IMR-90 (cell line): Measurements from ENCODE around the gene ALDOC. TPM values are rescaled to one million over a fixed set of nuclear protein-coding genes. Genes with fewer than 3 reads are reported as not detected.

Source experiments
- ATAC-seq: fragments of 200-7000 bp; cut with Tn5 transposase; 2 replicates; pipeline ENCODE4 v1.9.1; 2020; ENCODE audit warnings: low read depth, mild to moderate bottlenecking, moderate library complexity
- BruUV-seq: library from RNA; stranded (reverse); fragments of 400-500 nt; replicated peaks from 2 replicates; lab custom pipeline; 2021; lab: Mats Ljungman, UMichigan
- CTCF ChIA-PET: fragments of 300-600 bp; formaldehyde crosslinking; extraction: SDS; loops from one replicate; lab custom pipeline; 2021; ENCODE audit warnings: antibody characterized with exemption; lab: Yijun Ruan, JAX
- POLR2A ChIA-PET: fragments of 300-600 bp; sonication (Branson Sonifier 250); formaldehyde crosslinking; loops from one replicate; lab custom pipeline; 2022; ENCODE audit warnings: antibody characterized with exemption; ENCODE audit not compliant: unreplicated experiment; lab: Charles Lee
- DNase-seq: peaks from one replicate; pipeline ENCODE4 v3.0.0; 2013
- H2AFZ ChIP-seq: replicated peaks from 2 replicates; pipeline ENCODE3; 2013; ENCODE audit warnings: low read length, mild to moderate bottlenecking; ENCODE audit not compliant: poor library complexity
- H2AK5ac ChIP-seq: 2 replicates; pipeline ENCODE4 v1.6.1; 2013; ENCODE audit warnings: low read depth, low read length, inconsistent platforms
- H2AK9ac ChIP-seq: replicated peaks from 2 replicates; pipeline ENCODE3; 2013; ENCODE audit warnings: mild to moderate bottlenecking, low read depth, low read length, moderate library complexity; ENCODE audit not compliant: poor library complexity
- H2BK120ac ChIP-seq: 2 replicates; pipeline ENCODE4 v1.6.1; 2013; ENCODE audit warnings: low read depth, low read length, inconsistent platforms
- H2BK15ac ChIP-seq: 3 replicates; pipeline ENCODE4 v1.6.1; 2013; ENCODE audit warnings: low read depth, low read length, inconsistent platforms
- H2BK20ac ChIP-seq: 2 replicates; pipeline ENCODE4 v1.6.1; 2013; ENCODE audit warnings: low read depth, mild to moderate bottlenecking, inconsistent platforms, low read length, moderate library complexity
- H2BK5ac ChIP-seq: 2 replicates; pipeline ENCODE4 v1.6.1; 2013; ENCODE audit warnings: mild to moderate bottlenecking, low read depth, low read length, inconsistent platforms; ENCODE audit not compliant: poor library complexity, severe bottlenecking
- H3K14ac ChIP-seq: replicated peaks from 2 replicates; pipeline ENCODE4 v1.6.1; 2013; ENCODE audit warnings: low read depth, low read length, inconsistent platforms
- H3K18ac ChIP-seq: 2 replicates; pipeline ENCODE4 v1.6.1; 2013; ENCODE audit warnings: low read depth, low read length, control low read depth
- H3K23ac ChIP-seq: 2 replicates; pipeline ENCODE4 v1.6.1; 2013; ENCODE audit warnings: low read depth, low read length, inconsistent platforms
- H3K27ac ChIP-seq: 2 replicates; pipeline ENCODE4 v1.5.1; 2013; ENCODE audit warnings: mild to moderate bottlenecking, control low read depth, low read length; ENCODE audit not compliant: insufficient read depth
- H3K27me3 ChIP-seq: 2 replicates; pipeline ENCODE4 v1.6.1; 2013; ENCODE audit warnings: low read length; ENCODE audit not compliant: control insufficient read depth, insufficient read depth
- H3K36me3 ChIP-seq: 2 replicates; pipeline ENCODE4 v1.6.1; 2013; ENCODE audit warnings: low read length, mixed read lengths; ENCODE audit not compliant: control insufficient read depth, insufficient read depth
- H3K4ac ChIP-seq: 2 replicates; pipeline ENCODE4 v1.6.1; 2013; ENCODE audit warnings: low read depth, low read length, inconsistent platforms
- H3K4me1 ChIP-seq: 2 replicates; pipeline ENCODE4 v1.6.1; 2013; ENCODE audit warnings: low read length, mixed read lengths; ENCODE audit not compliant: control insufficient read depth, insufficient read depth
- H3K4me2 ChIP-seq: 2 replicates; pipeline ENCODE4 v1.6.1; 2013; ENCODE audit warnings: low read depth, mild to moderate bottlenecking, control low read depth, low read length, moderate library complexity
- H3K4me3 ChIP-seq: 2 replicates; pipeline ENCODE4 v1.5.1; 2013; ENCODE audit warnings: low read depth, mild to moderate bottlenecking, control low read depth, low read length, moderate library complexity; ENCODE audit not compliant: insufficient read depth
- H3K56ac ChIP-seq: 2 replicates; pipeline ENCODE4 v1.6.1; 2013; ENCODE audit warnings: low read length, inconsistent platforms; ENCODE audit not compliant: insufficient read depth; ENCODE audit errors: extremely low read depth
- H3K79me1 ChIP-seq, 2 experiments: 2 replicates each; pipeline ENCODE4 v1.6.1; 2013; ENCODE audit warnings: low read length in 2 of 2, inconsistent platforms in 1 of 2, low read depth in 1 of 2
- H3K9ac ChIP-seq: 2 replicates; pipeline ENCODE4 v1.6.1; 2013; ENCODE audit warnings: low read depth, low read length, control low read depth
- H3K9me1 ChIP-seq: 2 replicates; pipeline ENCODE4 v1.6.1; 2013; ENCODE audit warnings: low read length, inconsistent platforms; ENCODE audit not compliant: insufficient read depth
- H3K9me3 ChIP-seq: 2 replicates; pipeline ENCODE4 v1.6.1; 2013; ENCODE audit warnings: low read length; ENCODE audit not compliant: control insufficient read depth, insufficient read depth
- H4K20me1 ChIP-seq: 2 replicates; pipeline ENCODE4 v1.6.1; 2013; ENCODE audit warnings: low read length, inconsistent platforms; ENCODE audit not compliant: insufficient read depth
- H4K5ac ChIP-seq: 2 replicates; pipeline ENCODE4 v1.6.1; 2013; ENCODE audit warnings: mild to moderate bottlenecking, low read depth, low read length, control low read depth
- H4K8ac ChIP-seq, 2 experiments: 2 replicates each; pipeline ENCODE4 v1.6.1; 2013; ENCODE audit warnings: low read depth in 2 of 2, low read length in 2 of 2, control low read depth in 1 of 2, inconsistent platforms in 1 of 2
- H4K91ac ChIP-seq: 2 replicates; pipeline ENCODE4 v1.6.1; 2013; ENCODE audit warnings: low read depth, low read length, inconsistent platforms; ENCODE audit not compliant: insufficient read depth
- BHLHE40 ChIP-seq: fragments of 150-350 bp; IDR thresholded peaks from 2 replicates; pipeline ENCODE4 v1.6.1; 2016; ENCODE audit warnings: mild to moderate bottlenecking, low read depth, low read length
- CEBPB ChIP-seq: IDR thresholded peaks from 2 replicates; pipeline ENCODE4 v1.6.1; 2012; ENCODE audit warnings: low read depth, low read length, improper control_type of control experiment
- CTCF ChIP-seq: conservative IDR thresholded peaks from 2 replicates; pipeline ENCODE4 v1.5.1; 2012; ENCODE audit warnings: mild to moderate bottlenecking, low read depth, low read length, improper control_type of control experiment
- ELK1 ChIP-seq: fragments of 150-350 bp; IDR thresholded peaks from 2 replicates; pipeline ENCODE4 v1.6.1; 2016; ENCODE audit warnings: low read depth, mild to moderate bottlenecking, low read length, moderate library complexity, borderline replicate concordance
- FOS ChIP-seq: fragments of 150-350 bp; IDR thresholded peaks from 2 replicates; pipeline ENCODE4 v1.6.1; 2016; ENCODE audit warnings: low read depth, low read length
- MAFK ChIP-seq: IDR thresholded peaks from 2 replicates; pipeline ENCODE4 v1.6.1; 2012; ENCODE audit warnings: low read depth, low read length, improper control_type of control experiment
- MAZ ChIP-seq: IDR thresholded peaks from 2 replicates; pipeline ENCODE4 v1.6.1; 2012; ENCODE audit warnings: low read depth, mild to moderate bottlenecking, low read length, improper control_type of control experiment, moderate library complexity, borderline replicate concordance
- MXI1 ChIP-seq: IDR thresholded peaks from 2 replicates; pipeline ENCODE4 v1.6.1; 2012; ENCODE audit warnings: low read depth, mild to moderate bottlenecking, low read length, moderate library complexity, borderline replicate concordance
- NFE2L2 ChIP-seq: fragments of 150-350 bp; IDR thresholded peaks from 2 replicates; pipeline ENCODE4 v1.6.1; 2016; ENCODE audit warnings: low read depth, mild to moderate bottlenecking, low read length
- POLR2A ChIP-seq: IDR thresholded peaks from 2 replicates; pipeline ENCODE4 v1.6.1; 2012; ENCODE audit warnings: mild to moderate bottlenecking, low read depth, low read length
- RAD21 ChIP-seq: IDR thresholded peaks from 2 replicates; pipeline ENCODE4 v1.6.1; 2012; ENCODE audit warnings: low read length, improper control_type of control experiment
- RCOR1 ChIP-seq: IDR thresholded peaks from 2 replicates; pipeline ENCODE4 v1.6.1; 2012; ENCODE audit warnings: mild to moderate bottlenecking, low read length, improper control_type of control experiment; ENCODE audit not compliant: insufficient replicate concordance
- RFX5 ChIP-seq: IDR thresholded peaks from 2 replicates; pipeline ENCODE4 v1.8.0; 2012; ENCODE audit warnings: low read depth, mild to moderate bottlenecking, low read length, moderate library complexity
- SMC3 ChIP-seq: fragments of 150-350 bp; IDR thresholded peaks from 2 replicates; pipeline ENCODE4 v1.6.1; 2016; ENCODE audit warnings: low read depth, mild to moderate bottlenecking, antibody characterized with exemption, low read length, moderate library complexity
- USF2 ChIP-seq: fragments of 150-350 bp; IDR thresholded peaks from 2 replicates; pipeline ENCODE4 v1.6.1; 2017; ENCODE audit warnings: mild to moderate bottlenecking, antibody characterized with exemption, low read length, low read depth
- WGBS, 2 experiments: methylation state at CpG; one replicate each; pipeline versions ENCODE4 v1.1.5 to v1.1.7; 2013; ENCODE audit warnings: missing lambda C conversion rate in 2 of 2; ENCODE audit not compliant: insufficient read length in 1 of 2; ENCODE audit errors: extremely low coverage in 2 of 2; 5-methylcytosine and 5-hydroxymethylcytosine counted together
- dilution Hi-C: fragments of 300-500 bp; cut with HindIII; formaldehyde crosslinking; loops from one replicate; pipeline ENCODE4 v1.14.3; 2018; ENCODE audit warnings: low sequenced_read_pairs; ENCODE audit not compliant: unreplicated experiment
- in situ Hi-C: fragments of 300-500 bp; cut with MboI; formaldehyde crosslinking; loops from 3 replicates; pipeline ENCODE4 v1.14.3; 2019; ENCODE audit warnings: low sequenced_read_pairs, inconsistent platforms, mixed read lengths
- intact Hi-C: fragments of 100-400 bp; cut with micrococcal nuclease; formaldehyde crosslinking; loops from 2 replicates; pipeline ENCODE4 v1.10.0; 2022
- polyA plus RNA-seq, 3 experiments: library from polyadenylated mRNA; depleted of rRNA; stranded (reverse); fragments of >200 nt; gene quantifications; 2 replicates each; pipeline ENCODE4 v1.2.3, GENCODE V29; 2012; ENCODE audit warnings: low replicate concordance in 1 of 3
- total RNA-seq: library from RNA; depleted of rRNA; stranded (reverse); fragments of >200 nt; gene quantifications from 2 replicates; pipeline ENCODE4 v1.2.3, GENCODE V29; 2012

Gene ALDOC
- total and polyA plus RNA-seq, 2 of the 4 experiments (the other 2 are of a cell fraction), result 47.0 to 69.7 TPM

- dilution Hi-C loops, result no loop called here
- no peaks in the 10 kb centered on the region for H3K27me3 ChIP-seq
- peaks cover 10% of the 10 kb centered on the region; the same call in 1 of the 2 replicates for H3K9me1 ChIP-seq
- no peak overlapping the region for H2AK9ac ChIP-seq
- H3K4me1 ChIP-seq, result peaks cover 6% of the 10 kb centered on the region
- no peak overlapping the region for H3K9ac ChIP-seq
- in situ Hi-C loops, result no loop called here
- no peak overlapping the region for H2BK120ac ChIP-seq
- no peak overlapping the region for H4K91ac ChIP-seq
- H4K5ac ChIP-seq, result no peak overlapping the region
- H3K4me2 ChIP-seq, result peak overlapping the region; percentile 85
- H2BK20ac ChIP-seq, result no peak overlapping the region
- no peak for ATAC-seq
- ChIA-PET CTCF (interaction anchor here (0.5 to 0.8 kb wide), 2 partner anchors 19 to 119 kb away, joined by 3 to 5 read pairs; partner anchors contain the start of gene PIGS), POLR2A (no interaction called here)
- H2BK5ac ChIP-seq, result no peak overlapping the region
- WGBS, 2 experiments, result 80% methylated on average over 1 of the region's 5 CpGs; no CpG with 5 or more reads in 1 of the 2 experiments
- H2AFZ ChIP-seq, result peak overlapping the region; percentile 88
- peaks cover 14 to 27% of the 10 kb centered on the region in 2 experiments for H3K79me1 ChIP-seq
- DNase-seq, result no peak
- peak overlapping the region; percentile 74 for H3K14ac ChIP-seq
- H2AK5ac ChIP-seq, result peak overlapping the region; percentile 54; the same call in 1 of the 2 replicates
- TF ChIP-seq RAD21 (no peak), BHLHE40 (no peak), MXI1 (no peak), RCOR1 (no peak), MAFK (no peak), ELK1 (no peak), USF2 (no peak), FOS (no peak), CEBPB (no peak), CTCF (no peak), MAZ (no peak), POLR2A (no peak), NFE2L2 (no peak), RFX5 (no peak), SMC3 (no peak)
- H3K23ac ChIP-seq, result no peak overlapping the region; the same call in 1 of the 2 replicates
- H4K8ac ChIP-seq, result peak overlapping the region; percentile 9 to 69; a peak in 1 of 4 replicates
- intact Hi-C loops, result no loop called here
- BruUV-seq, result no TSS peak
- no peak overlapping the region for H3K56ac ChIP-seq
- no peak overlapping the region for H2BK15ac ChIP-seq
- H3K4me3 ChIP-seq, result no peak overlapping the region
- no peak overlapping the region for H3K27ac ChIP-seq
- no peak overlapping the region for H3K18ac ChIP-seq
- no peaks in the 10 kb centered on the region for H3K9me3 ChIP-seq
- peaks cover 13% of the 10 kb centered on the region for H4K20me1 ChIP-seq
- peaks cover 30% of the 10 kb centered on the region for H3K36me3 ChIP-seq
- peak overlapping the region; percentile 38; the same call in 1 of the 2 replicates for H3K4ac ChIP-seq
Measured at GRCh38 chr17:28553000-28553505, 23.6 kb downstream of the ALDOC start.
